Cerebellar cortex (tissue), 1 donor: Measurements from ENCODE around the gene ARHGEF1.
"Not testable (repeated sequence)": the region's sequence is repeated elsewhere in the genome, so short reads cannot be mapped to it uniquely, and the experiment has no call there.

Source experiments
- DNase-seq: peaks from one replicate; pipeline ENCODE4 v3.0.0-alpha.2; 2015; ENCODE audit warnings: low spot score

The ARHGEF1 gene

GRCh38 chr19:41905273-41906002 lies 22.5 kb downstream of the ARHGEF1 start:
- no peak for DNase-seq

GRCh38 chr19:41906271-41906670 lies 23.3 kb downstream of the ARHGEF1 start:
- no peak for DNase-seq

GRCh38 chr19:41906916-41907680 lies 24.1 kb downstream of the ARHGEF1 start:
- no peak for DNase-seq

- DNase-seq, result no peak
These were observed 25.1 kb downstream of the ARHGEF1 start for GRCh38 chr19:41907994-41908615.

- no peak for DNase-seq
These were observed 25.9 kb downstream of the ARHGEF1 start for GRCh38 chr19:41908724-41909464.

- no peak for DNase-seq
These were observed 26.7 kb downstream of the ARHGEF1 start for GRCh38 chr19:41909706-41910105.

GRCh38 chr19:41910240-41910991 lies 27.4 kb downstream of the ARHGEF1 start:
- no peak for DNase-seq

GRCh38 chr19:41910992-41911888 lies 28.3 kb downstream of the ARHGEF1 start:
- no peak for DNase-seq

- no peak for DNase-seq
These were observed 29.1 kb downstream of the ARHGEF1 start for GRCh38 chr19:41911889-41912731.

- no peak for DNase-seq
These were observed 30.0 kb downstream of the ARHGEF1 start for GRCh38 chr19:41912899-41913537.

- no peak for DNase-seq
These were observed 30.8 kb downstream of the ARHGEF1 start for GRCh38 chr19:41913538-41914423.

- not testable (repeated sequence) for DNase-seq
These were observed 31.4 kb downstream of the ARHGEF1 start for GRCh38 chr19:41914424-41914834.

- no peak for DNase-seq
These were observed 32.2 kb downstream of the ARHGEF1 start for GRCh38 chr19:41915021-41915775.

- no peak for DNase-seq
These were observed 32.9 kb downstream of the ARHGEF1 start for GRCh38 chr19:41915776-41916414.

- no peak for DNase-seq
These were observed 34.7 kb downstream of the ARHGEF1 start for GRCh38 chr19:41917676-41918075.

- no peak for DNase-seq
These were observed 35.1 kb downstream of the ARHGEF1 start for GRCh38 chr19:41918095-41918494.
